Adipocyte (in vitro differentiated cells): Measurements from ENCODE around the gene RGS8.

Source experiments
- DNase-seq: peaks from one replicate; pipeline ENCODE4 v3.0.0-alpha.2; 2015; ENCODE audit warnings: low read depth
- H3K27me3 ChIP-seq: replicated peaks from 2 replicates; pipeline ENCODE4 v1.7.0; 2013; ENCODE audit warnings: mild to moderate bottlenecking, low read length, moderate library complexity; ENCODE audit not compliant: control insufficient read depth, insufficient read depth
- H3K36me3 ChIP-seq: 2 replicates; pipeline ENCODE4 v1.7.0; 2013; ENCODE audit warnings: low read length, mild to moderate bottlenecking, moderate library complexity; ENCODE audit not compliant: control insufficient read depth, insufficient read depth, severe bottlenecking
- H3K4me1 ChIP-seq: 2 replicates; pipeline ENCODE4 v1.7.0; 2013; ENCODE audit warnings: mild to moderate bottlenecking, low read length, moderate library complexity; ENCODE audit not compliant: control insufficient read depth, insufficient read depth
- H3K4me3 ChIP-seq: 2 replicates; pipeline ENCODE4 v1.7.0; 2013; ENCODE audit warnings: mild to moderate bottlenecking, low read length, moderate library complexity
- H3K9ac ChIP-seq: 2 replicates; pipeline ENCODE4 v1.7.0; 2013; ENCODE audit warnings: mild to moderate bottlenecking, low read length, moderate library complexity
- H3K9me3 ChIP-seq: 2 replicates; pipeline ENCODE4 v1.7.0; 2013; ENCODE audit warnings: mild to moderate bottlenecking, low read length, moderate library complexity; ENCODE audit not compliant: control insufficient read depth

The RGS8 gene

DNA sequence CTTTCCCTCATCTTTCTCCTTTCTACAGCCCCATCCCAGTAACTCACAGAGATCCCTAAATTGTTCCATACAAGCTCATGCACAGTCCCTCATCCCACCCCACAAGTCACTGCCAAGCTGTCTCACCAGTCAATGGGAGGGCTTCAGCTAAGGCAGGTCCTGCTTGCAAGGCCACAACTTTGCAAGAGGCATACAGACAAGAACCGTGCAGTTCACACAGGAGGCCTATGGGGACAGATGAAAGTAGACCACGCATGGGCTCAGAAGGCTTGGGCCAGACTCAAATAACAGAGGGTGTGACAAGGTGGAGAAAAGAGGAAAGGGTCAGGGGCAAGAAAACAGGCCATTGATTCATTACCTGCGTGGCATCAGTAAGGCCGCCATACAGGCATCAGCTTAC, 15.1 kb downstream of the RGS8 start:
- peaks cover 28% of the 10 kb centered on the region for H3K27me3 ChIP-seq
- DNase-seq = no peak
- no peak overlapping the region for H3K4me3 ChIP-seq
- H3K36me3 ChIP-seq = no peaks in the 10 kb centered on the region
- no peaks in the 10 kb centered on the region for H3K9me3 ChIP-seq
- peaks cover 3% of the 10 kb centered on the region for H3K4me1 ChIP-seq
- no peak overlapping the region for H3K9ac ChIP-seq

DNA sequence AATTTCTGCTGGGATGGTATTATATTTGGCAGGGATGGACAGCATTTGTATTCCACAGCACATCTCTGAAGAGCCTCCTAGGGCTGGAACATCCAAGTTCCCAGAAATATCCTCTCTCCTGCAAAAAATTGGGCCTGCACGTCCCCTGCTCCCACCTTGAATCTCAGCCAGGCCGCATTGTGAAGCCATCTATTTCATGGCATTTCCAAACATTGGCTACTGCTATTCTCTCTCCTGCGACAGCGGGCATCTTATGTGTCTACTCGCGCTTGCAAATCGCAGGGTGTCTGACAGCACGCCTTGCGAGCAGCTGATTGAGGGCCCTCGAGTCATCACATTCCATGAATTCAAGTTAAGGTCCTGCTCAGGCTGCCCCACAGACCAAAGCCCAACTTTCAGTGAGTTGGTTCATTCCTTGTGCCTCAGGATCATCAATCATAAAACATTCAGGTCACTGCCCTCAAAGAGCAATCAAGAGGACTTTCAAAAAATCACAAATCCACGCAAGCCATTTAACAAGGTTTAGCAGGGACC, 15.8 kb downstream of the RGS8 start:
- no peak for DNase-seq

DNA sequence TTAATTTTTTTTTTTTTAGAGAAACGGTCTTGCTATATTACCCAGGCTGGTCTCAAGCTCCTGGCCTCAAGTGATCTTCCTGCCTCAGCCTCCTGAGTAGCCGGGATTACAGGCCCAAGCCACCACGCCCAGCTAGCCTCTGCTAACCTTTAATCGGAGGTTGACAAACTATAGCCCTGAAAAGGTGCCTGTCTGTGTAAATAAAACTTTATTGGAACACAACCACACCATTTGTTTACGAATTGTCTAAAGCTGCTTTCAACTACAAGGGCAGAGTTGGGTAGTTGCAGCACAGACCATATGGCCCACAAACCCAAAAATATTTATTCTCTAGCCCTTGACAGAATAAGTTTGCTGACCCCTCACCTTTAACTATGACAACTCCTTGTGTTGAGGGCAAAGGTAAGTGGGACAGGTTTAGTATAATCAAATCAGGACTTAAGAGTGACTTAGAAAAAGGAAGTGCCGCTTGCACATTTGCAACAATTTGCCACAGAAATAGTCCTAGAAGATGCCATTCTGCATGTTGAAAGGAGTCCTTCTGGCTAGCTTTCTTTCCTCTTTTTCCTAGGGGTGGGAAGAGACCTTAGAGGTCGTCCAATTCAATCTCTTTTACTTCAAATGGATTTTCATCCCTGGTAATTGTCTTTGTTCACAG, 16.4 kb downstream of the RGS8 start:
- H3K36me3 ChIP-seq = no peaks in the 10 kb centered on the region
- H3K9me3 ChIP-seq = no peaks in the 10 kb centered on the region
- DNase-seq = no peak
- no peak overlapping the region for H3K4me3 ChIP-seq
- no peak overlapping the region for H3K9ac ChIP-seq
- peaks cover 29% of the 10 kb centered on the region for H3K27me3 ChIP-seq
- no peaks in the 10 kb centered on the region for H3K4me1 ChIP-seq

More for the DNA sequence above, 15.8 kb downstream of the RGS8 start:
- no peaks in the 10 kb centered on the region for H3K9me3 ChIP-seq
- H3K9ac ChIP-seq = no peak overlapping the region
- H3K4me1 ChIP-seq = no peaks in the 10 kb centered on the region
- H3K27me3 ChIP-seq = peaks cover 28% of the 10 kb centered on the region
- no peaks in the 10 kb centered on the region for H3K36me3 ChIP-seq
- no peak overlapping the region for H3K4me3 ChIP-seq

DNA sequence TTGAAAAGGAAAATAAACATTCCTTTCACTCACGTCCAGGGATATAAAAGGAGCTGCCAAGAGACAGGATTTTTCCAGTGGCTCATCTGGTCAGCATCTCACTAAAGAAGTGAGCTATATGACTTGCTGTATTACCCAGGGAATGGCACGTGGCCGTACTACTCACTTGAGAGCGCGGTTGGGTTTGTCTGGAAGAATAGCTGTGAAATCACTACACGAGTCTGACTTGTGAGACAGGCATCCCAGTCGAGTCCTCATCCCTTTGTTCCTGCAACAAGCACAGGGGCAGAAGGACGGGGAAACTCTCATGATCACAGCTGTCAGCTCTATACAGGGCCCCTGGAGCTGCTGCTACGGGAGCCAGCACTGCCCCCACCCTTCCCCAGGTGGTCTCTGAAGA, 17.7 kb downstream of the RGS8 start:
- Histone ChIP-seq H3K36me3 (no peaks in the 10 kb centered on the region), H3K4me1 (no peaks in the 10 kb centered on the region), H3K27me3 (peaks cover 32% of the 10 kb centered on the region), H3K9ac (no peak overlapping the region), H3K4me3 (no peak overlapping the region), H3K9me3 (no peaks in the 10 kb centered on the region)
- DNase-seq = no peak

DNA sequence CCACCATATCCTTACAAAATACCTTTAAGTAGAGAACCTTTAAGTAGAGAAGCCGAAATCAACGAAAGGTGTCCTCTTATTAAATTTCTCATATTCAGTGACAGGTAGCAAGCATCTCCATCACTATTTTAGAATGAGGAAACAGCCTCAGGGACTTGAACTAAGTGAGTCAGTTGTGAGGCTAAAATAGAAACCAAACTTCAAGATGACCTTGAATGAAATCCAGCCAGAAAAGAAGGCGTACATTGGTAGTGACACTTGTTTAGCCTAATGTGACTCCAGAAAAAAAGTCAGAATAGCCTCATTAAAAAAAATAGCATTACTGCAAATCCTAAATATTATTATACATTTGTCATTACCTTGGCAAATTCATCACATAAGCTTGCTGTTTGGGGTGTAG, 20.1 kb downstream of the RGS8 start:
- no peak overlapping the region for H3K9ac ChIP-seq
- no peaks in the 10 kb centered on the region for H3K4me1 ChIP-seq
- H3K4me3 ChIP-seq = no peak overlapping the region
- peaks cover 36% of the 10 kb centered on the region for H3K27me3 ChIP-seq
- no peaks in the 10 kb centered on the region for H3K9me3 ChIP-seq
- no peak for DNase-seq
- H3K36me3 ChIP-seq = no peaks in the 10 kb centered on the region

DNA sequence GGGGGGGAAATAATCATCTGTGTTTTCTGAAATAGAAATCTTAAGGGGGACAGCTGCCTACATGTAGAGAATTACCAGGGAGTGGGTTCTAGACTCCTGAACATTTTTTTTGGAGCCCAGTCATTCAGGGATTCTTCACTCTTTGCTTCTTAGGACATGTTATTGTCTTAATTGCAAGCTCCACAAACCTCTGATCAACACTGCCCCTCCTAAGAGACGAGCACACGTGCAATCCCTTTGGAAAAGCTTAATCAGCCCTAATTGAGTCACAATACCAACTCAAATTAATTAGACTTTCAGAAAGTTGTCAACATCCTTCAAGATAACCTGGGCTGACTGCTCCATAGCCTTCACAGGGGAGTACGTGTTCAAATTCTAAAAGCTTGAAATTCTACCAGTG, 21.4 kb downstream of the RGS8 start:
- H3K9ac ChIP-seq = no peak overlapping the region
- peaks cover 38% of the 10 kb centered on the region for H3K27me3 ChIP-seq
- H3K36me3 ChIP-seq = no peaks in the 10 kb centered on the region
- no peaks in the 10 kb centered on the region for H3K9me3 ChIP-seq
- no peak overlapping the region for H3K4me3 ChIP-seq
- H3K4me1 ChIP-seq = no peaks in the 10 kb centered on the region
- no peak for DNase-seq

DNA sequence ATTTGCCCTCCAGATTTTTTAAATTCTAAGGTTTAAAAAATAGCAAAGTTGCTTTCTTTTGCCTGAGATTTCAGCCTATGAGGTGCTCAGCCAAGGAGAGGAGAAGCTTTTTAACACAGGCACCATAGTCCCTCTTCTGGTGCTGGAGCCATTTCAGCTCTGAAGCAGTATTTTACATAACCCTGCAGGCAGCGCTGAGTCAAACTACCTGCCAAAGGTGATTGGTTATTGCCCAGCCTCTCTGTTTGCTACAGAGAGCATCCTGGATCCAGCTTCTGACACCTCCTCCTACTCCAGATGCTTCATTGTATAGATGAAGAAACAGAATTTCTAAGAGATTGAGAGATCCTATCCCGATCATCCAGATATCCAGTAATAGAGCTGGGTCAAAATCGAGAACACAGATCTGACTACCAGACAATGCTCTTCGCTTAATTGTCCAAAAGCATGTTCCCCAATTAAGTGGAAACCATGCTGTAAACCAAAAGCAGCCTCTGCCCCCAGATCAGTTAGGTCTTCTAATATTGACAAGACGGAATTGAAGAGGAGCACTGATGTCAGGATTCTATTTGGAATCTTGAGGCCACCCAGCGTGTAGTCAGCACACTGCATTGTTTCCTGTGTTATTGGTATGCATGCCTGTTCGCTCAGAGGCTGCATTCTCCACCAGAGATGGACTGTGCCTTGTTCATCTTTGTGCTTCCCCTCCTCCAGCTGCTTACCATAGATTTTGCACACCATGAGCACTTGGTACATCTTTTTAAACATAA, 22.1 kb downstream of the RGS8 start:
- Histone ChIP-seq H3K27me3 (peaks cover 39% of the 10 kb centered on the region), H3K9ac (no peak overlapping the region), H3K4me1 (no peaks in the 10 kb centered on the region), H3K4me3 (no peak overlapping the region), H3K9me3 (no peaks in the 10 kb centered on the region), H3K36me3 (no peaks in the 10 kb centered on the region)
- DNase-seq = no peak

DNA sequence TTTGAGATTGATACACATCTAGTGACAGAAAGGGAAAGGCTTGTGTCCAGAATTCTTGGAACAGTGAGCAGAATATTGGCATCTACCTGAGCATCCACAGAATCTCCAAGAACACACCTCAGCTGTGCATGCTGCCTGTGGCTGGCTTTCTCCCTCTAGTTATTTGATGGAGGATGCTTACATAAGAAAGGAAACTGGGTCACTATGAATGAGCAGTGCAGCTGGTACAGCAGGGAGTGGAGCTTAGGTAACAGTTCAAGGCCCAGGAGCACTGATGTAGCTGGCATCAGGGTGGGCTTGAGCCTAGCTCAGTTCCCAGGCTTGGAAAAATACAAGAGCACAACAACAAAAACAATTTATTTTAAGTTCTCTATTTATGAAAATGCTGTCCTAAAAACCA, 26.3 kb downstream of the RGS8 start:
- no peak overlapping the region for H3K4me3 ChIP-seq
- DNase-seq = no peak
- no peaks in the 10 kb centered on the region for H3K36me3 ChIP-seq
- peaks cover 29% of the 10 kb centered on the region for H3K27me3 ChIP-seq
- no peaks in the 10 kb centered on the region for H3K4me1 ChIP-seq
- H3K9ac ChIP-seq = no peak overlapping the region
- H3K9me3 ChIP-seq = no peaks in the 10 kb centered on the region

DNA sequence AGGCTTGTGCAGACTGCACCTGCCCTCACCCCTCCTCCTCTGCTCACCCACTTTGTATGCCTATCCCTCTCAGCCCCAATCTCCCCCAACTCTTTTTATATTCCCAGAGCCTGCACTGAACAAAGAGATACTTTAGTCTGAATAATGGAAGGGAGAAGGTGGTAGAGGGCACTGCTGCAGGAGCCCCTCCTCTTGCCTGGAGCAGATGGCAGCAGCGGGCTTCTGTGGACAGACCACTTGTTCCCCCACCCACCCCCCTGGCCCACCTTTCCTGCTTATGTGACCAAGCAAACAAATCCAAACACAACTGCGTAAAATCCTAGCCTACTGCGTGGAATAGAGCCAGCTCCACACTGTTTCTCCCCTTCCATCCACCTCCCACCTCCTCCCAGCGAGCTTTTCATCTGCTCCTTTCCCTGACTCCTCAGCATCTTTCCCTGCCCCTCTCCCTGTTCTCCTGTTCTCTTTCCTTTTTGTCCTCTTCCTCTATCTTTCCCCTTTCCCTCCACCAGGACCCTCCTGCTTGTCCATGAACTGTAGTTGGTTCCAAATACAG, 27.5 kb downstream of the RGS8 start:
- Histone ChIP-seq H3K4me3 (no peak overlapping the region), H3K9ac (no peak overlapping the region), H3K4me1 (no peaks in the 10 kb centered on the region), H3K27me3 (peaks cover 21% of the 10 kb centered on the region), H3K9me3 (no peaks in the 10 kb centered on the region), H3K36me3 (no peaks in the 10 kb centered on the region)
- no peak for DNase-seq

DNA sequence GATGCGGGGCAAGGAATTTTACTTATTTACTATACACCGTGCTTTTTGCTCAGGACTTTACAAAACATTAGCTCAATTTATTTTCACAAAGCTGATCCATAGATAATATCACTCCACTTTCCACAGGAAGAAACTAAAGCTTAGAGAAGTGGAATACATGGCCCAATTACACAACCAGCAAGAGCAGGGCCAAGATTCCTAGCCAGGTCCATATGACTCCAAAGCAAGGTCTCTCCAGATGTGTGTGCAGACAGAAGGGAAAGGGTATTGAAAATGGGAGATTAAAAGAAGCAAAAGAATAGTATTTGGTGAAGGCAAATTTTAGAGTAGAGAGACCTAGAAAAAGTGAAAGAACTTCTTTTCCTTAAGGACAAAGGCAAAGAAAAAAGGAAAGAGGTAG, 30.4 kb downstream of the RGS8 start:
- no peak overlapping the region for H3K4me3 ChIP-seq
- DNase-seq = peak; percentile 5
- no peaks in the 10 kb centered on the region for H3K4me1 ChIP-seq
- H3K36me3 ChIP-seq = no peaks in the 10 kb centered on the region
- H3K27me3 ChIP-seq = peaks cover 7% of the 10 kb centered on the region
- H3K9ac ChIP-seq = no peak overlapping the region
- H3K9me3 ChIP-seq = no peaks in the 10 kb centered on the region

DNA sequence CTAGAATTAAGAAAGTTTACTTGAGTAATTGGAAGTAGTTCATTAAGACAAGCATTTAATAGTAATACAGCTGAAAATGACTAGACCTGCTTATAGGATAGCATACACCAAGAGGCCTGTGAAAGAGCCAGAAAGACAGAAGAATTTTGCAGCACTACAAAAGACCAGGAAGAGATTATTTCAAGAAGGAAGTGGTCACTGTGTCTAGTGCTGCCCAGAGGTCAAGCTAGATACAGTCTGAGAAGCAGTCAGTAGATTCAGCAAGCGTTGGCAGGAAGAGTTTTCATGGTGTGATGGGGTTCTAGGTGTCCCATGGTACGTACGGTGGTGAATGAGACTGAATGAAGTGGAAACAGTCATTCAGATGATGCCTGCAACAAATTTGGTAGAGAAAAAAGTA, 31.5 kb downstream of the RGS8 start:
- Histone ChIP-seq H3K9ac (no peak overlapping the region), H3K27me3 (peaks cover 5% of the 10 kb centered on the region), H3K36me3 (no peaks in the 10 kb centered on the region), H3K9me3 (no peaks in the 10 kb centered on the region), H3K4me3 (no peak overlapping the region), H3K4me1 (no peaks in the 10 kb centered on the region)
- no peak for DNase-seq
